Stomach (tissue), 9 donors: ENCODE data around the gene PLCB3. TPM values are rescaled to one million over a fixed set of nuclear protein-coding genes. Genes with fewer than 3 reads are reported as not detected.
A peak's percentile ranks its signal among the peaks of the same experiment; 100 is the strongest.

Source experiments
- DNase-seq, 2 donors: peaks; one replicate each; pipeline versions ENCODE4 v3.0.0 to v3.0.0-alpha.2; 2013 to 2019
- H3K27ac ChIP-seq, 5 donors: fragments of 200-600 bp in 4 of 5; sonication (generic) in 4 of 5; one replicate each; pipeline ENCODE4 v1.5.1; 2013 to 2019; ENCODE audit warnings: mild to moderate bottlenecking in 1 of 5, moderate library complexity in 1 of 5
- H3K27me3 ChIP-seq, 3 donors: fragments of 200-600 bp; sonication (generic); one replicate each; pipeline ENCODE4 v1.5.1; 2017 to 2019; ENCODE audit warnings: mixed run types in 1 of 3
- H3K36me3 ChIP-seq, 4 donors: fragments of 200-600 bp; sonication (generic); 1 replicate in 3 of 4; 2 replicates in 1 of 4; pipeline ENCODE4 v1.5.1; 2016 to 2019
- H3K4me1 ChIP-seq, 4 donors: fragments of 200-600 bp; sonication (generic); one replicate each; pipeline ENCODE4 v1.5.1; 2016 to 2019
- H3K4me3 ChIP-seq, 4 donors: fragments of 200-600 bp; sonication (generic) in 3 of 4; one replicate each; pipeline ENCODE4 v1.5.1; 2016 to 2019; ENCODE audit warnings: mild to moderate bottlenecking in 1 of 4
- H3K9me3 ChIP-seq, 4 donors: fragments of 200-600 bp; sonication (generic); one replicate each; pipeline ENCODE4 v1.5.1; 2016 to 2019
- EP300 ChIP-seq: sonication (generic); formaldehyde crosslinking; IDR thresholded peaks from one replicate; pipeline ENCODE4 v1.6.1; 2017; ENCODE audit warnings: antibody characterized with exemption
- POLR2A ChIP-seq, 4 donors: fragments of 450-650 bp; IDR thresholded peaks; one replicate each; pipeline ENCODE4 v1.6.1; 2016; ENCODE audit warnings: antibody characterized with exemption in 4 of 4, control low read depth in 2 of 4, mild to moderate bottlenecking in 1 of 4, moderate library complexity in 1 of 4
- POLR2AphosphoS5 ChIP-seq, 3 donors: sonication (generic); formaldehyde crosslinking; IDR thresholded peaks; one replicate each; pipeline ENCODE4 v1.6.1; 2016; ENCODE audit warnings: antibody characterized with exemption in 3 of 3
- WGBS, 5 donors: extraction: QIAGEN DNeasy Blood & Tissue Kit in 3 of 5; methylation state at CpG; one replicate each; pipeline versions ENCODE4 v1.1.5 to v1.1.7; 2013 to 2018; 5-methylcytosine and 5-hydroxymethylcytosine counted together
- intact Hi-C: fragments of 100-400 bp; cut with DNase I; formaldehyde crosslinking; loops from one replicate; pipeline ENCODE4 v1.15.1; 2023; ENCODE audit warnings: low total_unique reads
- polyA plus RNA-seq, 3 donors: library from polyadenylated mRNA; stranded (reverse); fragments of 200-250 nt; gene quantifications; one replicate each; pipeline ENCODE4 v1.2.3, GENCODE V29; 2013
- total RNA-seq, 5 donors: library from RNA; depleted of rRNA; stranded (reverse); fragments of >200 nt; gene quantifications; one replicate each; pipeline versions ENCODE4 v1.1.0 to v1.2.3, GENCODE V29; 2014 to 2016
- TF ChIP-seq, protein P1 (sequence below), 7 experiments: fragments of 450-650 bp in 4 of 7; fragments of 200-600 bp in 3 of 7; sonication (generic) in 3 of 7; IDR thresholded peaks; one replicate each; pipeline ENCODE4 v1.5.1; 2016 to 2019; ENCODE audit warnings: antibody characterized with exemption in 7 of 7, control low read depth in 2 of 7, mild to moderate bottlenecking in 1 of 7
- donor health status: healthy with polysubstance abuse.
- donor health status: Bipolar disorder and iron deficiency.
- donor health status: healthy.

The PLCB3 gene
- total and polyA plus RNA-seq, 8 donors, result 12.2 to 154 (median 16.1) TPM

DNA sequence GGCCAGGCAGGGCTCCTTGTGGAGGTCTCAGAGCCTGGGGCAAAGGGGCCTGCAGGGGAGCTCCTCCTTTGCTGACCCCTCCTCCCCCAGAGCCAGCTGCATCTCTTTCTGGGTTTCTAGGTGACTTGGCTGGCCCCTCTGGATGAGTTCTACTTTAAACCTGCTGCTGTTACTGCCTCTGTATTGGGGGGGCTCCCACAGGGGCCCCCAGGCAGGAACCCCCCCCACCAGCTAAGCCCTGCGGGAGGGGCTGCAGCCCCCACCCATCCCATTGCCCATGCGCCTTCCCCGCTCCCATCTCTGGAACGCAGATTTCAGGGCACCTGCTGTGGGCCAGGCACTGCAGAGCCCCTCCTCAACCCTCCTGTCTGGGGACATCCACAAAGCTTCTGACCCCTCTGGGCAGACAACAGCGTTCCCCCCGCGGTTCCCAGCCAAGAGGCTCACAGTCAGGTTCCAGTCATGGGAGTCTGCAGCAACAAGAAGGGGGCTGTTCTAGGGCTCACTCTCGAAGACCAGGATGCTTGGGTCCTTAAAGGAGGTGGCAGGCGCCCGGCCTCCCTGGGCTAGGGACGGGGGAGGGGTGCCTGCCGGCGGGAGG lies 815 bp upstream of the PLCB3 start:
- DNase-seq, result no peak

DNA sequence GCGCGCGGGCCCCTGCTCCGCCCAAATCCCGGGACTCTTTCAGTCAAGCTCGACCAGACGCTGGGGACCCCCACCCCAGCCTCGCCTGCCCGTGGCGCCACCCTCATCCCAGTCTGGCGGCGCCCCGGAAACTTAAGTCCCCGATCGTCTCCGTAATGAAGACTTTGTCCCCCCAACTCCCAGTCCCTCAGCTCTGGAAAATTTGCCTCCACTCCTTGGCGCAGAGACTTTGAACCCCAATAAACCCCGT lies 348 bp downstream of the PLCB3 start:
- intact Hi-C loops, result no loop called here
- peak overlapping the region; percentile 80 to 86 (median 84) for H3K4me3 ChIP-seq
- 0 to 4% (median 2%) methylated on average over 5 to 18 of the region's 18 CpGs for WGBS, 5 donors
- TF ChIP-seq, protein P1, sequence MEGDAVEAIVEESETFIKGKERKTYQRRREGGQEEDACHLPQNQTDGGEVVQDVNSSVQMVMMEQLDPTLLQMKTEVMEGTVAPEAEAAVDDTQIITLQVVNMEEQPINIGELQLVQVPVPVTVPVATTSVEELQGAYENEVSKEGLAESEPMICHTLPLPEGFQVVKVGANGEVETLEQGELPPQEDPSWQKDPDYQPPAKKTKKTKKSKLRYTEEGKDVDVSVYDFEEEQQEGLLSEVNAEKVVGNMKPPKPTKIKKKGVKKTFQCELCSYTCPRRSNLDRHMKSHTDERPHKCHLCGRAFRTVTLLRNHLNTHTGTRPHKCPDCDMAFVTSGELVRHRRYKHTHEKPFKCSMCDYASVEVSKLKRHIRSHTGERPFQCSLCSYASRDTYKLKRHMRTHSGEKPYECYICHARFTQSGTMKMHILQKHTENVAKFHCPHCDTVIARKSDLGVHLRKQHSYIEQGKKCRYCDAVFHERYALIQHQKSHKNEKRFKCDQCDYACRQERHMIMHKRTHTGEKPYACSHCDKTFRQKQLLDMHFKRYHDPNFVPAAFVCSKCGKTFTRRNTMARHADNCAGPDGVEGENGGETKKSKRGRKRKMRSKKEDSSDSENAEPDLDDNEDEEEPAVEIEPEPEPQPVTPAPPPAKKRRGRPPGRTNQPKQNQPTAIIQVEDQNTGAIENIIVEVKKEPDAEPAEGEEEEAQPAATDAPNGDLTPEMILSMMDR (IDR thresholded peaks at IDR 0.05), result no peak
- no peak for TF ChIP-seq POLR2A (IDR thresholded peaks at IDR 0.05)
- no peak for TF ChIP-seq POLR2AphosphoS5 (IDR thresholded peaks at IDR 0.05)
- TF ChIP-seq EP300, result no peak
- no peaks in the 10 kb centered on the region for H3K27me3 ChIP-seq
- no peaks in the 10 kb centered on the region for H3K9me3 ChIP-seq
- H3K27ac ChIP-seq, result peak overlapping the region; percentile 77 to 89 (median 81)
- peaks cover 22 to 53% (median 46%) of the 10 kb centered on the region in 4 donors for H3K4me1 ChIP-seq
- peaks cover 24 to 26% (median 25%) of the 10 kb centered on the region in 4 donors for H3K36me3 ChIP-seq
- DNase-seq, result no peak

More for the DNA sequence above, 815 bp upstream of the PLCB3 start:
- no peaks in the 10 kb centered on the region for H3K27me3 ChIP-seq
- intact Hi-C loops, result no loop called here
- peaks cover 28 to 60% (median 54%) of the 10 kb centered on the region in 4 donors for H3K4me1 ChIP-seq
- no peak for TF ChIP-seq POLR2A (IDR thresholded peaks at IDR 0.05)
- TF ChIP-seq, protein P1 (IDR thresholded peaks at IDR 0.05), result no peak
- no peak for TF ChIP-seq POLR2AphosphoS5 (IDR thresholded peaks at IDR 0.05)
- no peak for TF ChIP-seq EP300
- no peaks in the 10 kb centered on the region for H3K9me3 ChIP-seq
- peak overlapping the region in 2 of 5 donors; percentile 86 to 89 for H3K27ac ChIP-seq
- WGBS, 5 donors, result 21 to 33% (median 26%) methylated on average over 9 to 13 of the region's 13 CpGs
- H3K36me3 ChIP-seq, result peaks cover 12 to 14% (median 13%) of the 10 kb centered on the region in 4 donors
- H3K4me3 ChIP-seq, result peak overlapping the region; percentile 80 to 86 (median 84)

DNA sequence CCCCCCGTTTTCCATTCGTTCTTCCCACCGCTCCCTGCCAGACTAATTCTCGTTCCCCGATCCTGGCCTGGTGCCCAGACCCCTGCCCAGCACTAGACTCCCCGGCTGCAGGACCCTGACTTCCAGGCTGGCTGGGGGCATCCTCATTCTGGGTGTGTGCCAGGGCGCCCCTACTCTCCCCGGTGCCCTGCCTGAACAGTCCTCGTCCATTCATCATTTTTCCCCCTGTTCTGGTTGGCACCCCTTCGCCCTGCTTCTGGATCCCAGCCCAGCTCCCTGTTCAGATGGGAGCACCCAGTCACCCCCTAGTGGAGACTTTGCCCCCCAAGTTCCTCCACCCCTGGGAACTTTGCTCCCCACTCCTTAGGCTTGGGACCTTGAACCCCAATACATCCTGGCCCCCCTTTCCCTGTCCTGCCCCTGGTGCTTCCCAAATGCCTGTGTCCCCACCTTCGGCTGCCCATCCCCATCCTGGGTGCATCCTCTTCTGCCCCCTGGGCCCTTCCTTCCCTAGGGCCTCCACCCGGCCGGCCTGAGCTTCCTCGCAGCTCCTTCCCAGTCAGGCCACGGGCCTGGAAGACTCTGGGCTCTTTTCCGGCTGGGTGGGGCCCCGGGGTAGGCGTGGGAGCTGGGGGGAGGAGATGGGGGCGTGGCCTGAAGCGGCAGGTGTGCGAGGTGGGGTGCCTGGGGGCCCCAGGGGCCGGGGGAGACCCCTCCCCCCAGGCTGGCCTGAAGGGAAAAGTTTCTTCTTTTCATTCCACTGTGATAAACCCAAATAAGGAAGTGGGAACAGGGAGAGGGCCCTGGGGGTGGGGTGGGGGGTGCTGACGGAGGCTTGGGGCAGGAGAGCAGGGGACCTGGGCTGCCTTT lies 908 bp downstream of the PLCB3 start:
- peak; percentile 78 to 81 for DNase-seq
- Histone ChIP-seq H3K27me3 (no peaks in the 10 kb centered on the region), H3K4me1 (peaks cover 22 to 47% (median 41%) of the 10 kb centered on the region in 4 donors), H3K9me3 (no peaks in the 10 kb centered on the region), H3K36me3 (peaks cover 27 to 32% (median 30%) of the 10 kb centered on the region in 4 donors), H3K4me3 (peak overlapping the region; percentile 80 to 86 (median 84)), H3K27ac (peak overlapping the region; percentile 77 to 89 (median 81))
- intact Hi-C loops, result no loop called here
- WGBS, 5 donors, result 2 to 8% (median 4%) methylated on average over 22 to 23 of the region's 23 CpGs
- TF ChIP-seq EP300, result no peak
- TF ChIP-seq POLR2A (IDR thresholded peaks at IDR 0.05), result no peak
- TF ChIP-seq, protein P1 (IDR thresholded peaks at IDR 0.05), result peak in 3 of 7 experiments; percentile 7 to 18 (median 9)
- peak in 2 of 3 donors; percentile 36 to 57 for TF ChIP-seq POLR2AphosphoS5 (IDR thresholded peaks at IDR 0.05)

DNA sequence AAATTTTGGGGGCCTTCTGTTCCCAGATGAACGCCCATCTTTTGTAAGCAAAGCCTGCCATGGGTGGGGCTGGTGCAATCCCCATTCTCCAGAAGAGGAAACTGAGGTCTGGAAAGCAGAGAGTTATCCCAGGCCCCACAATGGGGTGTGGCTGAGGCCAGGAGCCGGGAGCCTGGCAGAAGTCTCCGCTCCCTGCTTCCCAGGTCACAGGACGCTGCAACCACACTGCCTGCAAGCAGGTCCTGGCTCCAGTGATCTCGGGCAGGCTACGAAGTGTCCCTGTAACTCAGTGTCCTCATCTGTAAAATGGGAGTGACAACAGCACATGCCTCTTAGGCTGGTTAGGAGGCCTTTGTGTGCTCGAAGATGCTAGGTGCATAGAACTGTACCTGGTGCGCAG lies 1.7 kb downstream of the PLCB3 start:
- Histone ChIP-seq H3K4me1 (peaks cover 22 to 39% (median 34%) of the 10 kb centered on the region in 4 donors), H3K9me3 (no peaks in the 10 kb centered on the region), H3K27ac (peak overlapping the region in 3 of 5 donors; percentile 81 to 89 (median 86)), H3K27me3 (no peaks in the 10 kb centered on the region), H3K36me3 (peaks cover 31 to 40% (median 38%) of the 10 kb centered on the region in 4 donors), H3K4me3 (peak overlapping the region in 3 of 4 donors; percentile 80 to 86 (median 83))
- 55 to 79% (median 64%) methylated on average over 7 to 8 of the region's 8 CpGs for WGBS, 5 donors
- DNase-seq, result no peak
- TF ChIP-seq, protein P1 (IDR thresholded peaks at IDR 0.05), result no peak
- no peak for TF ChIP-seq EP300
- TF ChIP-seq POLR2A (IDR thresholded peaks at IDR 0.05), result no peak
- TF ChIP-seq POLR2AphosphoS5 (IDR thresholded peaks at IDR 0.05), result no peak
- intact Hi-C loops, result no loop called here
